Esophagus muscularis mucosa (tissue), 3 donors: Measurements from ENCODE around the gene ANKRD33.

Experiments used
- CTCF ChIP-seq, 3 experiments: fragments of 200-600 bp in 2 of 3; fragments of 450-650 bp in 1 of 3; sonication (generic) in 2 of 3; IDR thresholded peaks; one replicate each; pipeline ENCODE4 v1.5.1; 2017 to 2019; ENCODE audit warnings: antibody characterized with exemption in 3 of 3, mild to moderate bottlenecking in 2 of 3, moderate library complexity in 1 of 3
- POLR2A ChIP-seq: fragments of 450-650 bp; IDR thresholded peaks from one replicate; pipeline ENCODE4 v1.6.1; 2017; ENCODE audit warnings: antibody characterized with exemption, moderate library complexity, mild to moderate bottlenecking, low read depth

- TF ChIP-seq CTCF (IDR thresholded peaks at IDR 0.05) = no peak
- TF ChIP-seq POLR2A = no peak
Observed at GRCh38 chr12:51910691-51911090, 22.8 kb downstream of the ANKRD33 start.
